ENCODE data around the gene TMEM187. TPM values are rescaled to one million over a fixed set of nuclear protein-coding genes. Genes with fewer than 3 reads are reported as not detected.

The TMEM187 gene
- total and polyA plus RNA-seq, 2 donors (not counting 3 experiments of a cell fraction or from before 2014, with no cell fraction given): 2.6 to 15.7 TPM

DNA sequence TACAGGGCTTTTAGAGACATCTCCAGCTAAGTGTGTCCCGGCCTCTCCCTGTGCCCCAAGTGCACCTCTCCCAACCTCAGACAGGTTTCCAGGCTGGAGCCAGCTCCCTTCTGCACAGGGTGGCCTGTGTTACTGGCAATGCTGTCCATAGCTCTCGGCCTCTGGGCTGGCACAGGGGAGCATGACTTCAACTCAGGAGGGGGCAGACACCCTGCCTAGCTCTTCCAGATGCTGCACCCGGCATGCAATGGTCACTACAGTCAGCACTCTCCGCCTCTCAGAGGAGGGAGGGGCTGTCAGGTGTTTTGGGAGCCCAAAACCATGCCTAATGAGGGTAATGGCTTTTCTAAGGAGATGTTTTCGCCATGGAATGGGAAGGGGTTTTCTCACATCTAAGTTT, 49.6 kb downstream of the TMEM187 start:
- CTCF ChIA-PET: interaction anchor here (2.8 to 3.5 kb wide), 2 partner anchors 9 to 24 kb away, joined by 9 to 14 read pairs; no protein-coding TSS in a partner anchor
- H3K4me1 ChIP-seq (ENCODE audit: control insufficient read depth, extremely low read depth, insufficient read depth, low read length): peaks cover 25% of the 10 kb centered on the region
- H2AFZ ChIP-seq (ENCODE audit: low read depth, low read length): no peak overlapping the region
- H3K79me2 ChIP-seq (ENCODE audit: control insufficient read depth, insufficient read depth, low read length): peaks cover 20% of the 10 kb centered on the region
- no peaks in the 10 kb centered on the region for H3K9me1 ChIP-seq (replicated peaks; ENCODE audit: control insufficient read depth, extremely low read depth, insufficient read depth, low read length)
- H3K27ac ChIP-seq (ENCODE audit: insufficient read depth, low read depth, low read length): no peak overlapping the region
- TF ChIP-seq, protein P1, sequence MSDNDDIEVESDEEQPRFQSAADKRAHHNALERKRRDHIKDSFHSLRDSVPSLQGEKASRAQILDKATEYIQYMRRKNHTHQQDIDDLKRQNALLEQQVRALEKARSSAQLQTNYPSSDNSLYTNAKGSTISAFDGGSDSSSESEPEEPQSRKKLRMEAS (IDR thresholded peaks at IDR 0.05; ENCODE audit: insufficient read depth, insufficient read length): no peak
- TF ChIP-seq FOS (IDR thresholded peaks at IDR 0.05; ENCODE audit: borderline replicate concordance, insufficient read depth, low read length): no peak
- no peak for TF ChIP-seq JUN (IDR thresholded peaks at IDR 0.05; ENCODE audit: borderline replicate concordance, insufficient read depth, insufficient read length, low read depth)
- TF ChIP-seq POLR2A (IDR thresholded peaks at IDR 0.05; ENCODE audit: low read depth, low read length): no peak
- TF ChIP-seq EZH2 (IDR thresholded peaks at IDR 0.05; ENCODE audit: borderline replicate concordance, low read depth, low read length, severe bottlenecking): no peak
- TF ChIP-seq POLR2AphosphoS5 (IDR thresholded peaks at IDR 0.05; ENCODE audit: insufficient read depth, low read depth, low read length): no peak
- TF ChIP-seq, protein P2, sequence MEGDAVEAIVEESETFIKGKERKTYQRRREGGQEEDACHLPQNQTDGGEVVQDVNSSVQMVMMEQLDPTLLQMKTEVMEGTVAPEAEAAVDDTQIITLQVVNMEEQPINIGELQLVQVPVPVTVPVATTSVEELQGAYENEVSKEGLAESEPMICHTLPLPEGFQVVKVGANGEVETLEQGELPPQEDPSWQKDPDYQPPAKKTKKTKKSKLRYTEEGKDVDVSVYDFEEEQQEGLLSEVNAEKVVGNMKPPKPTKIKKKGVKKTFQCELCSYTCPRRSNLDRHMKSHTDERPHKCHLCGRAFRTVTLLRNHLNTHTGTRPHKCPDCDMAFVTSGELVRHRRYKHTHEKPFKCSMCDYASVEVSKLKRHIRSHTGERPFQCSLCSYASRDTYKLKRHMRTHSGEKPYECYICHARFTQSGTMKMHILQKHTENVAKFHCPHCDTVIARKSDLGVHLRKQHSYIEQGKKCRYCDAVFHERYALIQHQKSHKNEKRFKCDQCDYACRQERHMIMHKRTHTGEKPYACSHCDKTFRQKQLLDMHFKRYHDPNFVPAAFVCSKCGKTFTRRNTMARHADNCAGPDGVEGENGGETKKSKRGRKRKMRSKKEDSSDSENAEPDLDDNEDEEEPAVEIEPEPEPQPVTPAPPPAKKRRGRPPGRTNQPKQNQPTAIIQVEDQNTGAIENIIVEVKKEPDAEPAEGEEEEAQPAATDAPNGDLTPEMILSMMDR (IDR thresholded peaks at IDR 0.05; ENCODE audit: extremely low read depth in 1 of 2, insufficient read depth in 1 of 2, low read depth in 1 of 2, low read length in 2 of 2): no peak
- no peak for TF ChIP-seq GATA2 (IDR thresholded peaks at IDR 0.05; ENCODE audit: insufficient read depth, insufficient read length, low read depth, low read length)
- no peak for TF ChIP-seq MYC (IDR thresholded peaks at IDR 0.05; ENCODE audit: low read depth, low read length)
- peaks cover 0 to 7% of the 10 kb centered on the region in 2 experiments for H3K36me3 ChIP-seq (ENCODE audit: control insufficient read depth in 2 of 2, extremely low read depth in 1 of 2, insufficient read depth in 2 of 2, low read length in 2 of 2)
- no peak for DNase-seq (ENCODE audit: low read depth, low spot score)
- H3K9ac ChIP-seq (replicated peaks; ENCODE audit: extremely low read depth, insufficient read depth, low read length): no peak overlapping the region
- FAIRE-seq: no peak
- no peaks in the 10 kb centered on the region for H3K9me3 ChIP-seq (replicated peaks; ENCODE audit: control insufficient read depth, insufficient read depth, low read length)
- no peaks in the 10 kb centered on the region for H4K20me1 ChIP-seq (replicated peaks; ENCODE audit: control insufficient read depth, extremely low read depth, insufficient read depth, low read length)
- H3K4me2 ChIP-seq (ENCODE audit: insufficient read depth, low read length): no peak overlapping the region
- BruUV-seq (replicated peaks): no TSS peak
- dilution Hi-C loops (cut with MboI; ENCODE audit: extremely low pct_ligation_motif_present, low sequenced_read_pairs) (no loop called here), intact Hi-C loops (cut with micrococcal nuclease) (no loop called here)
- no peak overlapping the region for H3K4me3 ChIP-seq (replicated peaks in 1 of 3; ENCODE audit: insufficient read depth in 1 of 3, low read depth in 1 of 3, low read length in 3 of 3)
- POLR2A ChIA-PET: no interaction called here
- H3K27me3 ChIP-seq (ENCODE audit: control insufficient read depth in 2 of 2, insufficient read depth in 2 of 2, low read length in 2 of 2): no peaks in the 10 kb centered on the region

Data from endothelial cell of umbilical vein (primary cell).